Trophoblast cell (in vitro differentiated cells and primary cell): ENCODE results near the gene SETD3.

Experiments
- DNase-seq, 2 donors: peaks; one replicate each; pipeline ENCODE4 v3.0.0-alpha.2; 2016
- H2AFZ ChIP-seq: 2 replicates; pipeline ENCODE4 v1.6.1; 2013; ENCODE audit warnings: low read length, moderate library complexity, mild to moderate bottlenecking; ENCODE audit not compliant: insufficient read depth, poor library complexity
- H2AK5ac ChIP-seq: 2 replicates; pipeline ENCODE4 v1.6.1; 2013; ENCODE audit warnings: mild to moderate bottlenecking, low read length
- H2BK120ac ChIP-seq: 2 replicates; pipeline ENCODE4 v1.6.1; 2013; ENCODE audit warnings: low read length, mild to moderate bottlenecking, moderate library complexity; ENCODE audit not compliant: insufficient read depth, poor library complexity
- H2BK12ac ChIP-seq: 2 replicates; pipeline ENCODE4 v1.6.1; 2013; ENCODE audit warnings: mild to moderate bottlenecking, low read length, moderate library complexity
- H2BK5ac ChIP-seq: 2 replicates; pipeline ENCODE4 v1.6.1; 2013; ENCODE audit warnings: low read length, low read depth, moderate library complexity, mild to moderate bottlenecking; ENCODE audit not compliant: poor library complexity
- H3K14ac ChIP-seq: 2 replicates; pipeline ENCODE4 v1.6.1; 2013; ENCODE audit warnings: mild to moderate bottlenecking, low read length
- H3K18ac ChIP-seq: 2 replicates; pipeline ENCODE4 v1.6.1; 2013; ENCODE audit warnings: mild to moderate bottlenecking, low read length
- H3K23ac ChIP-seq: 2 replicates; pipeline ENCODE4 v1.6.1; 2013; ENCODE audit warnings: low read length
- H3K27ac ChIP-seq: 2 replicates; pipeline ENCODE4 v1.5.1; 2013; ENCODE audit warnings: low read depth, mild to moderate bottlenecking, inconsistent platforms, low read length, moderate library complexity
- H3K27me3 ChIP-seq: 2 replicates; pipeline ENCODE4 v1.6.1; 2013; ENCODE audit warnings: inconsistent platforms, mild to moderate bottlenecking, low read length, moderate library complexity; ENCODE audit not compliant: insufficient read depth
- H3K36me3 ChIP-seq, 2 experiments: 1 replicate in 1 of 2; 2 replicates in 1 of 2; pipeline ENCODE4 v1.6.1; 2013; ENCODE audit warnings: low read length in 2 of 2, mild to moderate bottlenecking in 2 of 2, moderate library complexity in 1 of 2; ENCODE audit not compliant: insufficient read depth in 2 of 2, control insufficient read depth in 1 of 2
- H3K4ac ChIP-seq: 2 replicates; pipeline ENCODE4 v1.6.1; 2013; ENCODE audit warnings: low read depth, mild to moderate bottlenecking, low read length, moderate library complexity
- H3K4me1 ChIP-seq, 2 experiments: 1 replicate in 1 of 2; 2 replicates in 1 of 2; pipeline ENCODE4 v1.6.1; 2013; ENCODE audit warnings: low read length in 2 of 2, mild to moderate bottlenecking in 2 of 2, moderate library complexity in 1 of 2; ENCODE audit not compliant: insufficient read depth in 2 of 2, control insufficient read depth in 1 of 2
- H3K4me2 ChIP-seq: 2 replicates; pipeline ENCODE4 v1.6.1; 2013; ENCODE audit warnings: inconsistent platforms, mild to moderate bottlenecking, low read length, moderate library complexity
- H3K4me3 ChIP-seq: 2 replicates; pipeline ENCODE4 v1.5.1; 2013; ENCODE audit warnings: mild to moderate bottlenecking, low read depth, low read length, inconsistent platforms
- H3K79me1 ChIP-seq: one replicate; pipeline ENCODE4 v1.6.1; 2013; ENCODE audit warnings: low read length
- H3K79me2 ChIP-seq: 2 replicates; pipeline ENCODE4 v1.6.1; 2013; ENCODE audit warnings: low read length, mild to moderate bottlenecking; ENCODE audit not compliant: control insufficient read depth, insufficient read depth, poor library complexity
- H3K9ac ChIP-seq: 2 replicates; pipeline ENCODE4 v1.6.1; 2013; ENCODE audit warnings: mild to moderate bottlenecking, low read length
- H3K9me3 ChIP-seq: 2 replicates; pipeline ENCODE4 v1.6.1; 2013; ENCODE audit warnings: low read depth, mild to moderate bottlenecking, control low read depth, inconsistent platforms, low read length; ENCODE audit not compliant: insufficient read depth
- H4K12ac ChIP-seq: 2 replicates; pipeline ENCODE4 v1.6.1; 2013; ENCODE audit warnings: low read depth, mild to moderate bottlenecking, low read length, moderate library complexity
- H4K8ac ChIP-seq: 2 replicates; pipeline ENCODE4 v1.6.1; 2013; ENCODE audit warnings: low read depth, mild to moderate bottlenecking, low read length, moderate library complexity
- H4K91ac ChIP-seq: one replicate; pipeline ENCODE4 v1.6.1; 2013; ENCODE audit warnings: low read depth, mild to moderate bottlenecking, low read length, moderate library complexity
- WGBS: extraction: QIAGEN DNeasy Blood & Tissue Kit; methylation state at CpG from one replicate; pipeline ENCODE4 v1.1.7; 2013; ENCODE audit warnings: missing lambda C conversion rate; ENCODE audit not compliant: insufficient read length, insufficient coverage; ENCODE audit errors: extremely low coverage; 5-methylcytosine and 5-hydroxymethylcytosine counted together

Gene SETD3

DNA sequence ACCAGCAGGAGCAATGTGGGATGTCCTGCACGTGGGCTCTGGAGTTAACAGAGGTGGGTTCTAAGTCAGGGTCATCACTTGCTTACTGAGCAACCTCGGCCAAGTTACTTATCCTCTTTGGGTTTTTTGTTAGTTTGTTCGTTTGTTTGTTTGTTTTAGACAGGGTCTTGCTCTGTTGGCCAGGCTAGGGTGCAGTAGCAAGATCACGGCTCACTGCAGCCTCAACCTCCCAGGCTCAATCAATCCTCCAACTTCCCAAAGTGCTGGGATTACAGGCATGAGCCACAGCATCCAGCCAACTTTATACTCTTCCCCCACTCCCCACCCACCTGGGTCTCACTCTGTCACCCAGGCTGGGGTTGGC, 78.4 kb downstream of the SETD3 start:
- H3K9ac ChIP-seq, result no peak overlapping the region
- no peak overlapping the region for H3K27ac ChIP-seq
- H2BK120ac ChIP-seq, result no peak overlapping the region
- H3K18ac ChIP-seq, result no peak overlapping the region
- no peak for DNase-seq
- H3K27me3 ChIP-seq, result no peaks in the 10 kb centered on the region
- H2AK5ac ChIP-seq, result no peak overlapping the region
- no peak overlapping the region for H2AFZ ChIP-seq
- H3K4me2 ChIP-seq, result no peak overlapping the region
- H3K4ac ChIP-seq, result no peak overlapping the region
- no peaks in the 10 kb centered on the region for H3K79me1 ChIP-seq
- H3K23ac ChIP-seq, result no peak overlapping the region
- H4K91ac ChIP-seq, result no peak overlapping the region
- no peaks in the 10 kb centered on the region for H3K79me2 ChIP-seq
- no peaks in the 10 kb centered on the region for H3K4me1 ChIP-seq
- no peak overlapping the region for H3K14ac ChIP-seq
- H2BK12ac ChIP-seq, result peak overlapping the region; percentile 20
- no peaks in the 10 kb centered on the region for H3K9me3 ChIP-seq
- peaks cover 28 to 48% of the 10 kb centered on the region in 2 experiments for H3K36me3 ChIP-seq
- no peak overlapping the region for H3K4me3 ChIP-seq
- H4K12ac ChIP-seq, result no peak overlapping the region
- no peak overlapping the region for H4K8ac ChIP-seq
- H2BK5ac ChIP-seq, result no peak overlapping the region
- no CpG with 5 or more reads among the region's 4 CpGs for whole genome bisulfite sequencing

DNA sequence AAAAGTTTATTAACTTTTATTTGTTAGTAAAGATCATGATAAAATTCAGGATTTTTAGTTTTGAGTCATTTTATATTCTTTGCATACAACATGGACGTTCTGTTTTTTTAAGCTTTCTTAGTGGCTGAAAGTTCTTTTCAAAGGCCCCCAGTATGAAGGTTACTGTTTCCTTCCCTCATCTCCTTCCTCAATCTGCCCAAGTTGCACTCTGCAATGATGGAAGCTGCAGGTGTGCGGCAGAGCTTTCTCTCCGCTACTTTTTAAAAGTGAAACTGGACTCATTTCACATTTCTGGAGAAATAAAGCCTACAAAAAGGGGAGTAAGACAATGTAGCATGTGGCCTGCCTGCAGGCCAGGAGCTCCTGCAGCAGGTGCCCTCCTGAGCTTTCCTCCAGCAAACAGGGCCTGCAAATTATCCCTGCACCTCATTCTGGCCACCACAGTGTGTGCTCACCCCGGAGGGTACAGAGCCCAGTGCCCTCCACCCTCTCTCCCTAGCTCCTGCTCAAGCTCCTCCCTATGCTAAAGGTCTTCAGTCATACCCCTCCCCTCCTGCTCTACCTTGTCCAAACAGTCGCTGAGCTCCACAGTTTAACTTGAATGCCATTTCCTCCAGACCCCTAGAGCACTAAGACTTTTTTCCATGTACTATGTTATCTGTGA, 78.9 kb downstream of the SETD3 start:
- Histone ChIP-seq H2AFZ (no peak overlapping the region), H2BK5ac (no peak overlapping the region), H3K4me3 (no peak overlapping the region), H4K12ac (no peak overlapping the region), H2AK5ac (no peak overlapping the region), H2BK120ac (no peak overlapping the region), H3K9me3 (no peaks in the 10 kb centered on the region), H2BK12ac (no peak overlapping the region), H3K4ac (no peak overlapping the region), H3K4me2 (no peak overlapping the region), H3K36me3 (peaks cover 28 to 51% of the 10 kb centered on the region in 2 experiments), H3K4me1 (no peaks in the 10 kb centered on the region), H3K23ac (no peak overlapping the region), H3K27me3 (no peaks in the 10 kb centered on the region), H3K14ac (no peak overlapping the region), H3K79me1 (no peaks in the 10 kb centered on the region), H4K8ac (no peak overlapping the region), H3K18ac (no peak overlapping the region), H3K79me2 (no peaks in the 10 kb centered on the region), H4K91ac (no peak overlapping the region), H3K9ac (no peak overlapping the region), H3K27ac (no peak overlapping the region)
- no peak for DNase-seq
- WGBS, result no CpG with 5 or more reads among the region's 5 CpGs

DNA sequence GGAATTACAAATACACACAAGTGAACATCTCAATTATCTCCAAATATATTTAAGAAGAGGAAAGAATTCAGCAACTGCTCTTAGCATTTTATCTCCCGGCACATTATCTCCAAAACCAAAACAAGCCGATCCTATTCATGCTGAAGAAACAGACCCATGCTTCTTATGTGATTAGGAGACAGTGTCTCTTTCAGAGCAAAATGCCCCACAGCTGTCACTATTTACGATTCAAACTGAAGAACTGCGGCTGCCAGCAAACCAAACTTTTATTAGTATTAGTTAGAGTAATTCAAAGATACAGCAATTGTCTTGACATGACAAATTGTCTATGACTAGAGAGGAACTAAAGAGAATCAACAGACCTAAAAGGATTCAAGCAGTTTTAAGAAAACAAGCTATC, 79.4 kb downstream of the SETD3 start:
- WGBS, result no CpG with 5 or more reads among the region's 4 CpGs
- H2BK5ac ChIP-seq, result no peak overlapping the region
- no peaks in the 10 kb centered on the region for H3K79me2 ChIP-seq
- H3K79me1 ChIP-seq, result no peaks in the 10 kb centered on the region
- H4K12ac ChIP-seq, result no peak overlapping the region
- no peak overlapping the region for H3K9ac ChIP-seq
- H3K4me1 ChIP-seq, result no peaks in the 10 kb centered on the region
- no peak overlapping the region for H2BK120ac ChIP-seq
- no peak overlapping the region for H2BK12ac ChIP-seq
- no peak overlapping the region for H4K91ac ChIP-seq
- no peak overlapping the region for H2AK5ac ChIP-seq
- DNase-seq, result no peak
- no peak overlapping the region for H3K4ac ChIP-seq
- no peak overlapping the region for H2AFZ ChIP-seq
- H3K4me2 ChIP-seq, result no peak overlapping the region
- H3K14ac ChIP-seq, result no peak overlapping the region
- H3K18ac ChIP-seq, result no peak overlapping the region
- no peaks in the 10 kb centered on the region for H3K27me3 ChIP-seq
- H3K9me3 ChIP-seq, result no peaks in the 10 kb centered on the region
- H4K8ac ChIP-seq, result no peak overlapping the region
- H3K27ac ChIP-seq, result no peak overlapping the region
- no peak overlapping the region for H3K23ac ChIP-seq
- no peak overlapping the region for H3K4me3 ChIP-seq
- H3K36me3 ChIP-seq, result peaks cover 28 to 48% of the 10 kb centered on the region in 2 experiments

- WGBS, result no CpG with 5 or more reads among the region's 2 CpGs
- no peaks in the 10 kb centered on the region for H3K9me3 ChIP-seq
- peaks cover 34 to 45% of the 10 kb centered on the region in 2 experiments for H3K36me3 ChIP-seq
- no peak overlapping the region for H3K23ac ChIP-seq
- no peak for DNase-seq
- no peak overlapping the region for H3K4me2 ChIP-seq
- no peak overlapping the region for H2AFZ ChIP-seq
- no peak overlapping the region for H3K9ac ChIP-seq
- H3K27me3 ChIP-seq, result no peaks in the 10 kb centered on the region
- no peak overlapping the region for H2BK12ac ChIP-seq
- no peak overlapping the region for H2BK120ac ChIP-seq
- H3K79me2 ChIP-seq, result no peaks in the 10 kb centered on the region
- H4K8ac ChIP-seq, result no peak overlapping the region
- H3K4ac ChIP-seq, result no peak overlapping the region
- no peak overlapping the region for H2BK5ac ChIP-seq
- H3K27ac ChIP-seq, result no peak overlapping the region
- H3K18ac ChIP-seq, result no peak overlapping the region
- no peak overlapping the region for H3K4me3 ChIP-seq
- H3K4me1 ChIP-seq, result no peaks in the 10 kb centered on the region
- no peak overlapping the region for H4K12ac ChIP-seq
- H4K91ac ChIP-seq, result no peak overlapping the region
- no peak overlapping the region for H2AK5ac ChIP-seq
- H3K14ac ChIP-seq, result no peak overlapping the region
- no peaks in the 10 kb centered on the region for H3K79me1 ChIP-seq
Measured at GRCh38 chr14:99397698-99398097, 83.0 kb downstream of the SETD3 start.
